Pons (tissue), 1 donor: ENCODE measurements around the gene ACO1.

Experiments used
- DNase-seq: peaks from one replicate; pipeline ENCODE4 v3.0.0-alpha.2; 2016; ENCODE audit warnings: low spot score

Gene ACO1

DNA sequence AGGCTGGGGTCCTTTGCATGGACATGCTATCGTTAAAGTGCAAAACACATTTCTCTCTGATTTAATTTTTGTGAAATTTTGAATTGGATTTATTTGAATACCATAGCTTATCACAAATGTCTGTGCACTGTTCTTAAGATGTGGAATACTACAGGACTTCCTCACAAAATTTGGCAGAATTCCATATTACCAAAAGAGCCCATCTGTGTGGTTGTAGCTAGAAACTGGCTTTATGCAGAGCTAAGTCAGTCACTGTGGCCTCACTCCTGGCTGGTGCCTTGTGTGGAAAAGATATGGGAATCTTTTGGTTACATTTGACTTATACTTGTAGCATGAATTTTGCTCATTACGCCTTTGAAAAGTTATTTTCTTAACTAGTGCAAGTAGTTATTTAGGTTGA is 35.5 kb downstream of the ACO1 start:
- peak; percentile 24 for DNase-seq

DNA sequence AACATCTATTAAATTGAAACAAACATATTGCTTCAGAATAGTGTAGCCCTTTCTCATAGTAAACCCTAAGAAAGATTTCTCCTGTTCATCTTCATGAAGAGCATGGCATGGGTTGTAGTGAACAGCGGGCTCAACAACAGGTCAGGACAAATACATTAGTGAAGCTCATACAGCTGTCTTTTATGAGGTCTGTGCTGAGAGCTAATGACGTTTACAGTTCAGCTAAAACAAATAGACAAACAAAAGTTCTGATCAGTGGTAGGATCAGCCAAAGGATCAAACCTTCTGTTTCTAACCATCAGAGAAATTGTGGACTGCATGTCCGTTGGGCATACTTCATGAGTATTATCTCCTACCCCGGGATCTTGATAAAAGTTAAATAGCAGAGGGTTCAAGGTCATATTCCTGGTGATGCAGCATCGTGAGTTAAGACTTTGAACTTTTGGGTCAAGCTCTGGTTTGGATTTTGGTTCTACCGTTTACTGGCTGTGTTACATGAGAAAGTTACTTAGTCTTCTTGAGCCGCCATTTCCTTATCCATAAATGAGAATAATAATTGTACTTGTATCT is 37.9 kb downstream of the ACO1 start:
- DNase-seq = no peak

DNA sequence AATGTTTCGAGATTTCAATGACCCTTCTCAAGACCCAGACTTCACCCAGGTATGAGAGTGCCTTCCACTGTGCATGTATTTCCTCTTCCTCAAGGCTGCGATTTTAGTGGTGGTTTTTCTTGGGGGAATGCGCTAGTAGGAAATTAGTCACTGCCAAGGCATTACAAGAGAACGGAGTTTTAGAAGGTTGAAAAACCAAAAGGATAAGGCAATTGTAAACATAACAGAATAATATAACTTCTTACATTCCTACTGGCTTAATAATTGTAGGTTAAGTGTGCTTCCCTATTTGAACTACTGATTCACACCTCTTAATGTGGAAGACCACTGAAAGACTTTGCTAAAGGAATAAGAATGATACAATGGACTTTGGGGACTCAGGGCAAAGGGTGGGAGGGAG is 38.9 kb downstream of the ACO1 start:
- DNase-seq = no peak

DNA sequence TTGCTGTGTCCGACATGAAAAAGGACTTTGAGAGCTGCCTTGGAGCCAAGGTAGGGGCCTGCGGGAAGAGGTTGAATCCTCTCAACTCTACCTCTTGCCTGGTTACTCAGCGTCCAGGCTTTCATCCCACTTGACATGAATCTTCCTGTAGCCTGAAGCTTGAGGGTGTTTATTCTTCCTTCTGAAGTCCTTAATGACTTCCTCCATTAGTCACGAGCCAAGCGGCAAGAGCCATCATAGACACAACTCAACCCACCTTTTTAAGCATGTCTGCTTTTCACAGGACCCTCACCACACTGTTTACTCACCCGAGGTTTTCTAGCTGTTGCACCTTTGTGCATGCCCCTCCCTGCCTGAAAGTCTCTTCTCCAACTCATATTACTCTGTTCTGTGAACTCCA is 40.2 kb downstream of the ACO1 start:
- DNase-seq = no peak

DNA sequence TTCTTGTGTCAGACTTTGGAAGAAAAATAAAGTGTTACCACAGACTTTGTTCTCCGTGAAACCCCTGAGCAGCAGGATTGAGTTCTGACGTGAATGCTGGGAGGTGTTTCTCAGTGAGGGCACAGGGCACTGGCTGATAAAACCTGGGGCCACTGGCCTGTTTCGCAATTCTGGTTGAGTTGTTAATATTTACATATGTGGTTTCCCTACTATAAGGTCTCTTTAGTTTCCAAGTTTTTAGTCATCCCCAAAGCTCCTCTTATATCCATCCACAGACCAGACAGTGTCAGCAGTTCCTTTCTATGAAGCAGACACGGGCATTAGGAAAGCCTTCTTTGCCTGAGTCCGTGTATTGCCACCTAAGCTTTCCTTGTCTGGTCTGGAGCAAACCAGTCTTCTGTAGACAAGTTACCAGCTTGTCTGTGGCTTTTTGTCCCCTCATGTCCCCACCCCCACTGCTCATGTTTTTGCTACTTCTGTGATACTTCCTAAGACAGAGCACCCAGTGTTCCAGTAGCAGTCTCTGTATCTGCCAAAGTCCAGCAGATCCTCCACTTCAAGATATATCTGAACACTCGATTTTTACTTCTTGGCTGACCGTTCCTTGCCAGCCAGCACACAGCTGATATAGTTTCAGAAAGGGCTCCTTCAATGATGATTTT is 42.0 kb downstream of the ACO1 start:
- DNase-seq = peak; percentile 84

DNA sequence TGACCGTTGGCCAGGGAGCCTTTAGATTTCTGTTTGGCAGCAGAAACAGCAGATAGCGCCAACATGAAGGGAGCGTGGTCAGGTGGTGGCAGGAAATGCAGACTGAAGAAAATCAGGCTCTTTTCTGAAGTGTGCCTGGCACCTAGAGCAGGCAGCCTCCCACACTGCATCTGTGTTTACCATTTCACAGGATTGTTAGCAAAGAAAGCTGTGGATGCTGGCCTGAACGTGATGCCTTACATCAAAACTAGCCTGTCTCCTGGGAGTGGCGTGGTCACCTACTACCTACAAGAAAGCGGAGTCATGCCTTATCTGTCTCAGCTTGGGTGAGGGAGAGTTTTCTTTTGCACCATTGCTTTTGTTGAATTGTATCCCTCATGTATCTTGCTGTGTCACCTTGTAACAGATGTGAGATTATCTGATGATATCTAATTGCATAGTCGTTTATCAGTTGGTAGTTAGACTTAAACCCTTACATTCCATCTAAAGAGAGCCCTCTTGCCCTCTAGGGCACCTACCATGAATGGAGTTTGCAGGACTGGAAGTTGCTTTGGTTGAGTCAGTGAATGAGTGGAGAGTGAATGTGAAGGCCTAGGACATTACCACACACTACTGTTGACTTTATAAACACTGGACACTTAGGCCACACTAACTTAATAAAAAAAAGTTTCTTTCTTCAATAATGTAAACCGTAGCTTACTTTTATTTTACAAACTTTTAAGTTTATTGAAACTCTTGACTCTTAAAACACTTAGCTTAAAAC is 42.8 kb downstream of the ACO1 start:
- DNase-seq = peak; percentile 33

DNA sequence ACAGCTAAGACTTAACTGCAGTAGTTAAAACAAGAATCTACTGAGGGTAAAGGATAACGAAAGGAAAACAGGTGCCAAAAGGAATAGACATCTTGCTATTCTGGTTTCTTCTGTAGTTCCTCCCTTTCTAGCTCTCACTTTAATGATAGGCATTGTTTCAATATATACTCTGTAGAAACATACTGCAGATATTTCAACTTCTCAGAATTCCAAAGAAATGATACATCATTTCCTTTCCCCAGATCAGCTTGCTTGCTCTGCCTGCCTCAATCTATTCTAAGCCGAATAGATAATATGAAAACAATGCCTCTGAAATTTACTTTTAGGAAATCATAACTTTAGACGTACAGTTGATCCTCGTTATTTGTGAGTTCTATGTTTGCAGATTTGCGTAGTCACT is 46.3 kb downstream of the ACO1 start:
- no peak for DNase-seq

DNA sequence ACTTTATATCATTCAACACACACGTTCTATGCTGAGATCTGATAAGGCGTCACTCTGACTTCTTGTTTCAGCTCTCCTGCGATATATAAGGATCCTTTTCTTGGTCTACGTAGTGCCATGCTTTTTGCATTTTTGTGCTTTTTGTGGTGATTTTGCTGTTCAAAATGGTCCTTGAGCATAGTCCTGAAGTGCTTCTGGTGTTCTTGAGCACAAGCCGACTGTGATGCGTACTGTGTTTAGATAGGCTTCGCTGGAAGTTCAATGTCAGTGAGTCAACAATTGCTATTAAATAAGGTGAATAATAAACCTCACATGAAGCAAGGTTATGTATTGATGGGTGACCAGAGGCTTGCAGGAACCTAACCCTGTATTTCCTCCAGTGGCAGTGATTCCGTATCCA is 46.8 kb downstream of the ACO1 start:
- DNase-seq = no peak

DNA sequence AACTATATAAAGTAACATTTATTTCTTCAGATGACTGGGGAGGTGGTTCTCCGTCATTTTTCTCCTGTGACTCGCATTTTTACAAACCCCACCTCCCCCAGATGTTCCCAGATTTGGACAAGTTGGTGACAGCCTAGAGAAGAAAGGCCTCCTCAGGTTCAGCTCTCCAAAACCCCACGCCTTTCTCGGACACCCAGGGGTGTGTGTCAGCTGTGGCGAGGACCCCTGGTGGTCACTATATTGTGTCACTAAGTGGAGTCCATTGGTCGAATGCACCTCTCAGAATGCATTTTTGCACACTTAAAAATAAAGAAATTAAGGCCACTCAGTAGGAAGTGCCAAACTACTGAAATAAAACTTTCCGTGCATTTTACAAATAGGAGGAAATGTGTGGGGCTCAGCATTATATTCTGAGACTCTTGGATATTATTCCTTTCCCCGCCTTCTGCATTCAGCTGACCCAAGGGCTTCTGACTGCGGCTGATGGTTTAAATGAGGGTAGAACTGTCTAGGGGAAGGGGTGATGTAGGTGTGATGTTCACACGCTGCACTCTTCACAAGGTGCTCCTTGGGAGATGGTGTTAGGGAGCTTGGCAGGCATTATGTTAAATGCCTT is 47.6 kb downstream of the ACO1 start:
- DNase-seq = peak; percentile 8

DNA sequence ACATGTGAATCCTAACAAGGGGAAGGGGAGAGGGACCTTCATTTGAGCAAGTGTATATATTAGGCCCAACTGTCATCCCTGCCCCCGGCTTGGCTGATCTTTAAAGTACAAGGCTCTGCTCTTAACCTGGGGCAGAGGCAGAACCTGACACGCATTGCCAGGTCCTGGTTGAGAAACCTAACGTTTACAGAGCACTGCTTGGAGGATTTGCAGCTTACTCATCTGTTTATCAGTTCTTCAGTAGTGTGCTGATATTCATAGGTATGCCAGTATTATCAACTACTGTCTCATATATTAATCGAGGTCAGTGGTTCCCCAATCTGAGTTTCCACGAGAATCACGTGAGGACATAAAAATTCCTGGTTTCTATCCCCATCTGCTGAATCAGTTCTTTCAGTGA is 50.4 kb downstream of the ACO1 start:
- no peak for DNase-seq

DNA sequence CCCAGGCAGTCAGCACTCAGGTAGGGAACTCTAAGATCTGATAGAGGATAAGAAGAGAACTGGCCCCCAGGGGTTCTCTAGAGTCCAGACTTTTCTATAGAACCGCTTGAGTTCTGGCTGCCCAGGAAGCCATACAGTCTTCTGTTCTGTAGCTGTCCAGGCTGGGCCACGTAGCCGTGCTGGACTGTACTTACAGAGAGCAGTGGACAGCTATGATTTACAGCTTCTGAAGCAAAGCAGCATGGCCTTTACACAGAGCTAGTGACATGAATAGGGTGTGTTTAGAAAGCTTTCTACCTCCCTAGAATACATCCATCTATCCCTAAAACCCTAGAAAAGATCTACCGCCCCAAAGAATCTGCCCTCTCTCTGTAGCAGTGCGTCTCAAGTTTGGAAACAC is 57.2 kb downstream of the ACO1 start:
- no peak for DNase-seq

DNA sequence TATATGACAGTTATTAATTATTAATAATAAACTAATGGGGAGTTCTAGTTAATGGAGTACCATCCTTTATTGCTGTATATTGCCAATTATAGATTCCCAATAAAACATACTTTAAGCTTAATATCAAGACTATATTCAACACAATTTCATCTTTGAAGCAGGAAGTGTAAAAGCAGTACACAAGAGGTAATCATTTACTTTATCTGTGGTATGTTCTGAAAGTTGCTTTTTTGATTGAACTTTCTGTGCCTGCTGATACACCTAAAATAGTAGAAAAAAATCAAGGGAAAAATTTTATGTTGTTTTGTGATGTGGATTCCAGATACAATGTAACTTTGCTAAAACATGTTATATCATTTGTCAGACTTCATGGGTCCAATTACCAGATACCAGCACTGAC is 58.0 kb downstream of the ACO1 start:
- no peak for DNase-seq

DNA sequence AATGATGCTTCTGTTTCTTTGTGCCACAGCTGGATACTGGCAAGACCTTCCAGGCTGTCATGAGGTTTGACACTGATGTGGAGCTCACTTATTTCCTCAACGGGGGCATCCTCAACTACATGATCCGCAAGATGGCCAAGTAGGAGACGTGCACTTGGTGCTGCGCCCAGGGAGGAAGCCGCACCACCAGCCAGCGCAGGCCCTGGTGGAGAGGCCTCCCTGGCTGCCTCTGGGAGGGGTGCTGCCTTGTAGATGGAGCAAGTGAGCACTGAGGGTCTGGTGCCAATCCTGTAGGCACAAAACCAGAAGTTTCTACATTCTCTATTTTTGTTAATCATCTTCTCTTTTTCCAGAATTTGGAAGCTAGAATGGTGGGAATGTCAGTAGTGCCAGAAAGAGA is 65.5 kb downstream of the ACO1 start:
- no peak for DNase-seq

DNA sequence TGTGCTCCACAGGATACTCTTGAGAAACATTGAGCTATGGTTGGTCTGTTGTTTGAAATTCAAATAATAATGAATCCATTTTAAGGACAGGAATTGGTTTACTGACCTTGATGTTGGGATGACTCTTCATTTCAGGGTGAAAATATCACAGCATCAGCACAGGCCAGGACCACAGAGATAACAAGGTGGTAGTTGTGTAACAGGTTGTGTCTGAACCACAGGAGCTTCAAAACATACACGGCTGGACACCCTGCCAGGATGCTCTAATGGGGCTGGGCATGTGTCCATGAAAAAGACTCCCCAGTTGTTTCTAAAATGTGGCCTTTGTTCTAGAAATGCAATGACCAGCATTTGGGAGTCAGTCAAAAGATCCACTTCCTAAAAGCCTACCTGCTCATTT is 69.8 kb downstream of the ACO1 start:
- DNase-seq = no peak

DNA sequence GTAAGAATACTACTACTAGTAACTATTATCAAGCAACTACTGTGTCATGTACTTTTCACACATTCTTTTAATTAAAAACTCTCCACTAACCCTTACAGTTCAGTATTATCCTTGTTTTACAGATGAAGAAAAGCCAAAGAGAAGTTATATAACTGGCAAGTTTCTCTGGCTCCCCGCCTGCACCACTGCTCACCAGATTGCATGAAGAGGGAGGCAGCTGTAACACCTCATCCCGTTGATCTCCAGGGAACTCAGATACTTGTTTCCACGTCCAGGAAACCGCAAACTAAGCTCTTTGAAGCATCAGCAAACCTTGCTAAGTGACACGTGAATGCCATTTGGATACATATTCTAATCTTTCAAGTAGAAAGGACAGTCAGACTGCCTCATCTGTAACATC is 71.3 kb downstream of the ACO1 start:
- no peak for DNase-seq

DNA sequence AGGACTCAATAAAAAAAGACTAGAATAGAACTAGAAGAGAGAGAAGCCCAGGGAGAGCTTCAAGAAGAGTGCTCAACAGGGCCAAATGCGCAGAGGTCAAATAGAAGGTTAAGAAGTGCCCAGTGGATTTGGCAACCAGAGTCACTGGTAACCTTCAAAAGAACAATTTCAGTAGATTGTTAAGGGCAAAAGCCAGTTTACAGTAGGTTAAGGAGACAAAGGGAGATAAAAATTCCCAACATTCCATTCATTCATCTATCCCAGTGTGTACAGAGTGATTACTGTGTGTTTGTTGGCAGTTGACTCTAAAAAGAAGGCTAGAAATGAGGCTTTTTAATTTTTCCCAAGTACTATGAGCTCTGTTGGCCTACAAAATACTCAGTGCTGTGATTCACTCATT is 72.1 kb downstream of the ACO1 start:
- no peak for DNase-seq

DNA sequence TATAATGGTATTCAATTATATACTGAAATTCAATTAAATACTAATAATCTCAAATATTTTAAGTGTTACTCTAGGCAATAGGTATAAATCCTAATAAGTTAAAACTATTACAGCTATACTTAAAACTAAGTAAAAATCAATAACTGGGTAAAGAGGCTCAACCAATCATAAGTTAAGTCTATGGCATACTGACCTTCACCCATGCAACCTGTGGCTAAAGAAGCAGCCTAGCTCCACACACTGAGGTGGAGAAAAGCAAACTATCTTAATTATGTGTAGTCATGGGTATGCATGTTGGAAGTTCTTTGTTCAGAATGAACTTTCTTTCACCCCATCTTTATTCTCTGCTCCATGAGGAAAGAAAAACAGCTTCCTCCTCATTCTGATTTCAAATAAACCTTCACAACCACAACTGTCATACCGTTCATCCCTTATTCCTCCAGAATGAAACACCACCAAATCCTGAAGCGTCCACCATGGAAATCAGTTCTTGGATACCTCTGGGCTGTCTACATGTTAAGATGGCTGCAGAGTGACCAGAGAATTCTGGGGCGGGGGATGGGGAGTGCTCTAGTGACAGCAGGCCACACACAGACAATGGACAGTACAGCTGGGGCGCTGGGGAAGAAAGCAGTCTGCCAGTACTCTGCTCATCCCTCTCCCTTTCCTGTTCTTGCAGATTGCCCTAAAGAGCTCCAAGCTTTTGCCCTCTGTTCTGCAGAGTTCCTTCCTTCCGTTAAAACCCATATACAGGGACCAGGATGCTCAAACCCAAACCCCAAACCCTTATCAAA is 79.3 kb downstream of the ACO1 start:
- peak; percentile 10 for DNase-seq

DNA sequence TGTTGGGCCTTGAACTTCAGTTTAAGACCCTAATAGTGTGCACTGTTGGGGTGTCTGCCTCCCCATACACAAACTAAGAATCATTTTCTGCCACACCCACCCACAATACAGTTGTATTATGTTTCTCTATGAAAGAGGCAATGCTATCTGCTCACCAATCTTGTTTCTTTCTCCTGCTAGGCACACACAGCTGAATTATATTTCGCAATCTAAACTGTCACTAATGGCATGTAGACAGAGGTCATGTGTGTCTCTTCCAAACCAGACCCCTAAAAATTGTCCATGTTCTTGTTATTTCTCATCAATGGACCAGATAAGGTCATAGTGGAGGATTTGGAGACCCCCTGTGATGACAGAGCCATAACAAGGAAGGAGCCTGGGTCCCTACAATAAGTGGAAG is 84.3 kb downstream of the ACO1 start:
- no peak for DNase-seq

DNA sequence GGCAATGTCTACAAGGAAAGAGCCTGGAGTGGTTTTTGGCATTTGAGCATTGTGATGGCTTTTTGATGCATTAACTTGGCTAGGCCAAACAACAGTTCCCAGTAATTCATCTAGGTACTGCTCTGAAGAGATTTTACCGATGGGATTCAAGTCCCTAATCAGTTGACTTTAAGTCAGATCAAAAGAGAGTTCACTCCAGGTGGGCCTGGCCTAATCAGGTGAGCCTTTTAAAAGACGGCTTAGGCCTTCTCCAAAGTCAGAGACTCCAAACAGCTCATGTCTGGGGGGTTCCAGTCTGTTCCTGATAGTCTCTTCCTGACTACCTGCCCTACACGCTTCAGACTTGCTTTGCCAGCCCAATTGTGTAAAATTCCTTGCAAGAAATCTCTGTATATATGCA is 87.9 kb downstream of the ACO1 start:
- no peak for DNase-seq

DNA sequence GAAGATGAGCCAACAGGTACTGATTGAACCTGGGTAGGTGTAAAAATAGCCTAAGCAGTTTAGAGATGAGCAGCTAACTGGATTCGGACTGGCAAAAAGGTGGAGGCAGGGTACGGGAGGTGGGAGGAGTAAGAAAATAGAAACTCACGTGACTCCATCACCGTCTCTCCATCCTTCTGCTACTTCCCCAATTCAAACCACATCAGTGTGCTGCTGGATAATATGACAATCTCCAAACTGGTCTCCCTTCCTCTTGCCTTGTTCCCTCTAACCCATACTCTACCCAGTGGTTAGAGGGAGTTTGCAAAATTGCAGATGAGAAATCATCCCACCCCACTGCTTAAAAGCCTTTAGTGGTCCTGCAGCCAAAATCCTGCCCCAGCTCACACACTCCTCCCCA is 98.9 kb downstream of the ACO1 start:
- no peak for DNase-seq

DNA sequence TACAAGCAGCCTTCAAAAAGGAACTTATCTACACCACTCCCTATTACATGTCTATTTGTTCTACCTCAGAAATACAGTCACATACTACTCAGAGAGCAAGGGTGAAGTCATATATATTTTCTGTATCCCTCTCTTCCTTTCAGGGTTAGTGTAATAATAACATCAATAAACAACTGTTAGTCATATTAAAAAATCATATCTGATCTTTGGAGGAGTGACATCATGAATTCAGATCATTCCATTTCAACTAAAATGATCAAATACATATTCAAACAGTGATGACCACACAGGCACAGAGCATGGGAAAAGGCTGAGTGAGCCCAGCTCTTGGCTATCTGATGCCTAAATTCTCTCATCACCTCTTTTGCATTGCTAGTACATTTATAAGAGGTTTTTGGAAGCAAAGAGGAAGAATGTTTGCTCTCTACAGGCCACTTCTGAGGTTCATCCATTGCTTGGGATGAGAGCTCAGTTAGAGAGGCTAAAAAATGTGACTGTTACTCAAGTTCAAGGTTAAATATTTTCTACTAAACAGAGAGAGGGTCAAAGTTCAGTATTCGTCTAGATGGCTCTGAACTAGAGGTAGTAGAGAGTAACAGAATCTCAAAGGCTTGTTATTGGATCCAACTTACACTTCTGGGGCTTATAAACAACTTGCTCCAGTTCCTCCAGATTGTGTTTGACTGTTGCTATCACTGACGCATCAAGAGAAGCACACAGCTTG is 102.6 kb downstream of the ACO1 start:
- DNase-seq = no peak

DNA sequence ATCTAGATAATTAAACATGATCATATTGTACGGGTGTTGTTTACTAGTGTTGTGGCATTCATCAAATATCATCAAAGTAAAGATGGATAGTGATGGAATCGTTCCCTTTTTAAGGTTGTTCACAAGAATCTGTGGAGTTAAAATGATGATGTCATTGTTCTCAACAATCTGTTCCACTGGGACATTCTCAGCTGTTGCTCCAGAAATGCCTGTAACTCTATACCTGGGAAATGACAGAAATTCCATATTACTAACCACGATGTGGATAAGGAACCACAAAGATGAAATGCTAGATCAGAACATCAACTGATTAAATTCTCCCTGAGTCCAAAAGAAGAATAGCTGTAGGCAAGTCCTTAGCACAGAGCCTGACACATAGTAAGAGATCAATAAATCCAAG is 103.5 kb downstream of the ACO1 start:
- DNase-seq = no peak
